GM15510 (cell line): Measurements from ENCODE around the gene HMGCL.

Source experiments
- POLR2A ChIP-seq: IDR thresholded peaks from 3 replicates; pipeline ENCODE4 v1.6.1; 2011; ENCODE audit warnings: borderline replicate concordance; ENCODE audit not compliant: insufficient read length; ENCODE audit errors: extremely low read depth

Gene HMGCL

GRCh38 chr1:23763041-23763577 is 62.1 kb downstream of the HMGCL start:
- TF ChIP-seq POLR2A: no peak

- no peak for TF ChIP-seq POLR2A
Measured at GRCh38 chr1:23759277-23759676, 66.0 kb downstream of the HMGCL start.

GRCh38 chr1:23757812-23758211 is 67.4 kb downstream of the HMGCL start:
- TF ChIP-seq POLR2A: no peak

- TF ChIP-seq POLR2A: no peak
Measured at GRCh38 chr1:23756676-23757075, 68.6 kb downstream of the HMGCL start.

- no peak for TF ChIP-seq POLR2A
Measured at GRCh38 chr1:23752909-23753308, 72.3 kb downstream of the HMGCL start.
